GM19467 (cell line): ENCODE results near the gene ANXA11.
A peak's percentile ranks its signal among the peaks of the same experiment; 100 is the strongest.
"Not testable (repeated sequence)": the region's sequence is repeated elsewhere in the genome, so short reads cannot be mapped to it uniquely, and the experiment has no call there.

Source experiments
- ATAC-seq: cut with Tn5 transposase; IDR thresholded peaks from one replicate; pipeline ENCODE4 v1.9.1; 2021; ENCODE audit warnings: mild to moderate bottlenecking, moderate library complexity; ENCODE audit not compliant: unreplicated experiment

The ANXA11 gene

DNA sequence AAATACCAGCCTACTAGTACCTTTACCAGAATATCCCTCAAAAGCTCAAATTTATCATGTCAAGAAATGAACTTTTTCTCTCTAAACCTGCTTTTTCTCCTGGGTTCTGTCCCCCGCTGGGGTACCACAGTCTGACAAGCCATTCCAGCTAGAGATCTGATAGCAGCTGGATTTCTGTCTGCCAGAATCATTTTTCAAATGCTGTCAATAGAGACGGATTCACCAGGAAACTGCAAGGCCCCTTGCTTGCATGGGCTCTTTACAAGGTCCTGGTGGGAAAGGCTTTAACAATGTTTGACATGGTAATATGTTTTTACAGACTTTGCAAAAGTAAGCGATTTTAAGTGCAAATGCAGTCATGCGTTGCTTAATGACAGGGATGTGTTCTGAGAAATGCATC is 4.9 kb upstream of the ANXA11 start:
- ATAC-seq, result no peak

- ATAC-seq, result no peak
Measured at GRCh38 chr10:80207768-80208370, 2.5 kb upstream of the ANXA11 start.

DNA sequence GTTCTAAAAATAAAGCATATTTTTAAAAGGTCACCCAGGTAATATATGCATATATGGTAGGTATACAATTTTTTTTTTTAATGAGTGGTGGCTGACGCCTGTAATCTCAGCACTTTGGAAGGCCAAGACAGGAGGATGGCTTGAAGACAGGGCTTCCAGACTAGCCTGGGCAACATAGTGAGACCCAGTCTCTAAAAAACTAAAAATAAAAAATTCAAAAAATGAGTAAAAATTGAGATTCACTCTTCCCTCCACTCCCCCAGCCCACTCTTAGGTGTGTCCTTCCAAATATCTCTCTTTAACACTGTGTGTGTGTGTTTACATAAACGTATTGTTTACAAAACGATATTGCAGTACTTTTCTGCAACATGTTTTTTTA is 929 bp upstream of the ANXA11 start:
- ATAC-seq, result no peak

DNA sequence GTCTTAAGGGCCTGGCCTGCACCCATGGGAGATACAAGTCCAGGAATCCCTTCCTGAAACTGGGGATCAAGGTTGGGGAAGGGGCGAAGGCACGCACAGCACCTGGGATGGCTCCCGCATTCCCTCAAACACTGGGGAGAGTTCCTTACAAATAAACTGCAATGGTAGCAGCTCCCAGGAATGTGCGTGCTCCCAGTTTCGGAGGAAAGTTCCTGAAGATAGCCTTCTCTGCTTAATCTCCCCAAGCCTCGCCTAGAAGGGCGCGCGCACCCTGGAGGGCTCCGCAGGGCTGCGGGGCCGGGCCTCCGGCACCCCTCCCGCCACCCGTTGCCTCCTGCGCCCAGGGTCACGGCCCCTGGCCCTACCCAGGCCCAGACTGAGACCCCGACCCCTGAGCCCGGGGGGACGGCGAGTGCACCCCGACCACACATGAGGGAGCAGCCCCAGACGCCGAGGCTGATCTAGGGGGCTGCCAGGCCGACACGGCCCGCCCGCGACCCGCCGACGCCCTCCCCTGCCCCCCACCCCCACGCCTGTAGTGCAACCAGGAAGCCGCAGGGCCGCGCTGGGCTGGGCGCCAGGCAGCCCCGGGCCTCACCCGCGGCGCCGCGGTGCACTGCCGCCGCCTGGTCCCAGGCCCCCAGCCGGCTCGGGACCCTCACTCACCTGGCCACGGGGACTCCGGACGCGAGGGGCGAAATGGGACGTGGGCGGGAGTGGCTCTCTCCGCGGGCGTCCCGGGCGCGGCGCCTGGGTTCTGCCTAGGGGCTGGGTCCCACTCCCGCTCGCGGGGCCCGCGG is 460 bp downstream of the ANXA11 start:
- peak; percentile 31 for ATAC-seq

DNA sequence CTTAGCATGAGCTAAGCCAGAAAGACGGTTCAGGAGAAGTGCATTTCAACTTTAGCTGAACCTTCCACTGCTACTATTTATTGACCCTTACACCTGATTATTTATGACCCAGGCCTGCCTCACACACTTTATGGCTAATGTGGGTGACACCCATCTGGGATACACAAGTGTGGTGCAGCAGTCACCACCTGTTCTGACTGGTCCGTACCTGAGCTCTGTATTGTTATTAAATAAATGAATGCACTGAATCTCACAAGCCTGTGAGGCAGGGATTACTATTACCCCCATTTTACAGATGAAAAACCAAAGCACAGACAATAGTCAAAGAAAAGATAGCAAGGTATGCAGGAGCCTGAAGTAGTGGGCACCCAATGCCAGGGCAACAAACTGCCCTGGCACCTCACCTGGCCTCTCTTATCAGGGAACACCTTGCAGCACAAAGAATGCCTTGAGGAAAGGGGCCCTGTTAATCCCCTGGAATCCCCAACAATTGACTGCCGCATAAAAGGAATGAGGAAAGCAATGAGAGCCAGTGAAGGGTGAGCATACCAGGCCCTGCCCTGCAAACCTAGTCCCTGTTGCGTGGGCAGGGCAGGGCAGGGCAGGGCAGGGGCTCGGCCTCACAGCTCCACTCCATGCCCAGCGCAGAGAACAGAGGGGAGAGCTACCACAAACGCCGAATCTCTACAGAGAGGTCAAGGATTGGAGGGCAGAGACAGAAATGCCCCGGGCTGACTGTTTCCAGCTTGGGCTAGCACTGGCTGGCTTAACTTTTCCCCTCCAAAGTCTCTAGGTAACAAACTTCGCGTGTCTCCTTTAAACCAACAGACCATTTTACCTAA is 1.3 kb downstream of the ANXA11 start:
- ATAC-seq, result peak; percentile 0

GRCh38 chr10:80202934-80203834 is 2.2 kb downstream of the ANXA11 start:
- peak; percentile 54 for ATAC-seq

DNA sequence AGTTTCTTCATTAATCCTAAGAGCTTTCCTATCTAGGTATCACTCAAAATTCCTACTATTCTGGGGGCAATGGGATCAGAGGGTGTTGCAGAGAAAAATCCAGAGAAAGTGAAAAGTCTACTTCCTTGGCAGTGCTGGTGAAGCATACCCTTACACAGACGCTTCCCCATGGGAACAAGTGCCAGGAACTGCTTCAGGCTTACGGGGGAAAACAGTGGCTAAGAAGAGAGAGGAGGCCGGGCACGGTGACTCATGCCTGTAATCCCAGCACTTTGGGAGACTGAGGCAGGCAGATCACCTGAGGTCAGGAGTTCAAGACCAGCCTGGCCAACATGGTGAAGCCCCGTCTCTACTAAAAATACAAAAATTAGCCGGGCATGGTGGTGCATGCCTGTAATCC is 2.8 kb downstream of the ANXA11 start:
- not testable (repeated sequence) for ATAC-seq

DNA sequence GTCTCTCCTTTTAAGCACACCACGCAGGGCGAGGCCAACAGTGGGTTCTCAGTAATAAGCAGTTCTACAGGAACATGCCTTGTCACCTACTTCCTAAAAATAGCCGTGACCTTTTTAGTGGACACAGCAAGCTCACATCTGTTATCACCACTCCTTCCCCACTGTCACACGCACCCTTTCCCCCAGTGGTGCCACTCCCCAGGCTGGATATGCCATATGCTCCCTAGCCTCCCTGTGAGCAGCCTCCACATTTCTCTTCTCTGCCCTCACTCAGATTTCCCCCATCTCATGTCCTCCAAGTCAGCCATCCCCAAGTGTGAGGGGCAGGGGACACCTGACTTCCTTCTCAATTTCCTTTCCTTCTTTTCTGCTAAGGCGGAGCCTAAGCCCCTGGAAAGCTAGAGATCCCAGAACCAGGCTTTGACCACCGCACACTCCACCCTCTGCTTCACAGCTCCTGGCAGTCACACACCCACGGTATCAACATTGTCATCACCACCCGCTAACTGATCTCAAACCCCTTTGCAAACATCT is 3.7 kb downstream of the ANXA11 start:
- ATAC-seq, result no peak

GRCh38 chr10:80200687-80201086 is 4.7 kb downstream of the ANXA11 start:
- no peak for ATAC-seq

GRCh38 chr10:80200259-80200658 is 5.1 kb downstream of the ANXA11 start:
- ATAC-seq, result no peak

- no peak for ATAC-seq
Measured at GRCh38 chr10:80199828-80200227, 5.5 kb downstream of the ANXA11 start.

- no peak for ATAC-seq
Measured at GRCh38 chr10:80197972-80198916, 7.1 kb downstream of the ANXA11 start.

GRCh38 chr10:80196950-80197315 is 8.4 kb downstream of the ANXA11 start:
- peak; percentile 6 for ATAC-seq

DNA sequence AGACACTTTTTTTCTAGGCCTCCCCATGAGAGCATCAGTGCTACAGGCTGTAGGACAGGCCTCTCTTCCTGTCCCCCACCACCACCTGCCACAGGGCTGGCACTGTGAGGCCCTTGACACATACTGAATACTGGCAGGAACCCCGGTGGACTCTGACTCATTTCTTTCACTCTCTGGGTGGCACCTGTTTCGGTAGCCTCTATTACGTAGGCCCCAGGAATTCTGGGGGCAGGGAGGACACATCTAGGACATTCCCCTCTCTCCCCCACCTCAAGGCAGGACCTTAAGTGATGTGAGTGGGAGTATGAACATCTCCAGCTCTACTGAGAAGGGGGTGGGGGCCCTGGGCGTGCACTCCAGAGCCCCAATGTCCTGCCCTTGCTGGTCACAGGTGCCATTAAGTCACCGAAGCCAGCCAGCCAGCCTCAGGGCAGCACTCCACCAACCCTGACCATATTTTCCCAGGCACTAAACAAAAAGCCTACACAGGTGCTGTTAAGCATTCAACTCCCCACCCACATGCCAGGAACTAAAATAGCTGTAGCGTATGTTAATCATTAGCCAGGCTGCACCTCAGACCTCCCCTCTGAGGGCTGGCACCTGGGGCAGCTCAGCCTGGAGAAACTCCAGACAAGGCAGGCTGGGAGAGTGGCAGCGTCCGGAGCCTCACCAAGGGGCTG is 8.9 kb downstream of the ANXA11 start:
- ATAC-seq, result peak; percentile 77

DNA sequence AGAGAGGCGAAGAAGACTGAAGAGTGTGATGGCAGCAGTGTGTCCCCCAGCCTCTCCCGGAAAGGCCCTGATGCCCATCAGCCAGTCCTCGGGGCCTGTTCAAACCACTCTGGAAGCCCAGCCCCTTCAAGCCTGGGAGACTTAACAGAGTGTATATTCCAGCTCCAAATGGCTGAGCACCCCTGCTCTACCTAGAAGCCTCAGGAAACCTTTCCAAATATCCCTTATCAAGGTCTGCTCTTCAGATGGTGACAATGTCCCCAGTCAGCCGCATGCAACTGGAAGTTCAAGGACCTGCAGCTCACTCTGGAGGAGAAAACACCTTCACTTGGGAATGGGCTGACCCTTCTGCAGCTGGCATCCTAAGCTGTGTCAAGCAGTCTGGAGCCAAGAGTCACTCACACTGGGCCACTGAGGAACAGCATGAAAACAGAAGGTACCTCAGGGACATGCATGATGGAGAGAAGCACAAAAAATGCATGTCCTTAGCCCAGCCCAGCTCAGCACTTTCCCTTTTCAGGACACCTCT is 10.2 kb downstream of the ANXA11 start:
- no peak for ATAC-seq

- no peak for ATAC-seq
Measured at GRCh38 chr10:80194373-80195045, 10.8 kb downstream of the ANXA11 start.

GRCh38 chr10:80192553-80192952 is 12.8 kb downstream of the ANXA11 start:
- ATAC-seq, result no peak
